ENCODE data around the gene ZNF827. TPM values are rescaled to one million over a fixed set of nuclear protein-coding genes. Genes with fewer than 3 reads are reported as not detected.

ZNF827 gene
- total and polyA plus RNA-seq, 2 of the 8 experiments (the other 6 are each of a cell fraction or from before 2014, with no cell fraction given), result 25.3 to 26.2 TPM

DNA sequence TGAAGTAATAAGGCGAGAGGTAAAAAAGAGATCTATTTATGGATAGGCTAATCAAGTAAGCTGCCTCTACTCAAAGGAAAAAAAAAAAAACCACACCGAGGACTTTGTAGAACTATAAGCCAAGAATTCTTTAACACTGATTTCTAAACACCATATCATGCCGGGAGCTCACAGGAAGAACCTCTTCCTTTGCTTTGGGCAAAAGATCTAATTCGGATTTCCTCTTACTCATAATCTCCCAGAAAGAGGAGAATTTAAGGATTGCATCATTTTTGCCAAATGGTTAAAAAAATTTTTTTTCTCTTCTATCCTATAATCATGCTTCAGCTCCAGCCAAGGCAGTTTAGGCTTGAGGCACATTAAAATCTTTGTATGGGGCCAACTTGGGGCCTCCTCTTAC lies 95.5 kb downstream of the ZNF827 start (continued):
- TF ChIP-seq, protein P1, sequence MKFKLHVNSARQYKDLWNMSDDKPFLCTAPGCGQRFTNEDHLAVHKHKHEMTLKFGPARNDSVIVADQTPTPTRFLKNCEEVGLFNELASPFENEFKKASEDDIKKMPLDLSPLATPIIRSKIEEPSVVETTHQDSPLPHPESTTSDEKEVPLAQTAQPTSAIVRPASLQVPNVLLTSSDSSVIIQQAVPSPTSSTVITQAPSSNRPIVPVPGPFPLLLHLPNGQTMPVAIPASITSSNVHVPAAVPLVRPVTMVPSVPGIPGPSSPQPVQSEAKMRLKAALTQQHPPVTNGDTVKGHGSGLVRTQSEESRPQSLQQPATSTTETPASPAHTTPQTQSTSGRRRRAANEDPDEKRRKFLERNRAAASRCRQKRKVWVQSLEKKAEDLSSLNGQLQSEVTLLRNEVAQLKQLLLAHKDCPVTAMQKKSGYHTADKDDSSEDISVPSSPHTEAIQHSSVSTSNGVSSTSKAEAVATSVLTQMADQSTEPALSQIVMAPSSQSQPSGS (IDR thresholded peaks at IDR 0.05; ENCODE audit: low read length), result no peak
- TF ChIP-seq, protein P2, sequence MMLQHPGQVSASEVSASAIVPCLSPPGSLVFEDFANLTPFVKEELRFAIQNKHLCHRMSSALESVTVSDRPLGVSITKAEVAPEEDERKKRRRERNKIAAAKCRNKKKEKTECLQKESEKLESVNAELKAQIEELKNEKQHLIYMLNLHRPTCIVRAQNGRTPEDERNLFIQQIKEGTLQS (IDR thresholded peaks at IDR 0.05; ENCODE audit: insufficient read depth, low read depth, low read length), result no peak
- TF ChIP-seq SP4 (IDR thresholded peaks at IDR 0.05; ENCODE audit: low read length) (no peak), SIRT6 (IDR thresholded peaks at IDR 0.05; ENCODE audit: low read length) (no peak), BCL11A (IDR thresholded peaks at IDR 0.05; ENCODE audit: low read depth in 2 of 2, low read length in 2 of 2) (no peak), CBX8 (IDR thresholded peaks at IDR 0.05; ENCODE audit: borderline replicate concordance, low read depth, low read length) (no peak), SIN3A (conservative IDR thresholded peaks at IDR 0.05 in 1 of 2, IDR thresholded peaks at IDR 0.05 in 1 of 2; ENCODE audit: low read depth in 1 of 2, low read length in 2 of 2) (no peak)

All from H1 (cell line).